Spleen (tissue), 11 donors: ENCODE data around the gene ZNF135. TPM values are rescaled to one million over a fixed set of nuclear protein-coding genes. Genes with fewer than 3 reads are reported as not detected.

Experiments
- DNase-seq: peaks from one replicate; pipeline ENCODE4 v3.0.0-alpha.2; 2020
- H3K27ac ChIP-seq, 8 donors: fragments of 200-600 bp; sonication (generic) in 7 of 8; 1 replicate in 4 of 8; 2 replicates in 4 of 8; pipeline versions ENCODE4 v1.5.0 to v1.8.0; 2016 to 2021; ENCODE audit warnings: inconsistent platforms in 4 of 8, mild to moderate bottlenecking in 4 of 8, moderate library complexity in 1 of 8
- H3K27me3 ChIP-seq, 7 donors: fragments of 200-600 bp; sonication (generic) in 6 of 7; replicated peaks in 1 of 7; 1 replicate in 4 of 7; 2 replicates in 3 of 7; pipeline versions ENCODE4 v1.5.0 to v1.8.0; 2016 to 2021; ENCODE audit warnings: inconsistent platforms in 3 of 7, mild to moderate bottlenecking in 1 of 7
- H3K36me3 ChIP-seq, 6 donors: fragments of 200-600 bp; sonication (generic) in 5 of 6; 1 replicate in 4 of 6; 2 replicates in 2 of 6; pipeline versions ENCODE4 v1.5.0 to v1.8.0; 2016 to 2021; ENCODE audit warnings: inconsistent platforms in 2 of 6
- H3K4me1 ChIP-seq, 6 donors: fragments of 200-600 bp; sonication (generic) in 5 of 6; 1 replicate in 3 of 6; 2 replicates in 3 of 6; pipeline versions ENCODE4 v1.5.0 to v1.8.0; 2016 to 2021; ENCODE audit warnings: inconsistent platforms in 3 of 6
- H3K4me3 ChIP-seq, 8 donors: fragments of 200-600 bp; sonication (generic) in 7 of 8; 1 replicate in 4 of 8; 2 replicates in 4 of 8; pipeline versions ENCODE4 v1.5.0 to v1.8.0; 2016 to 2021; ENCODE audit warnings: inconsistent platforms in 4 of 8, mild to moderate bottlenecking in 4 of 8, moderate library complexity in 2 of 8
- H3K9me3 ChIP-seq, 8 donors: fragments of 200-600 bp; sonication (generic) in 7 of 8; 1 replicate in 4 of 8; 2 replicates in 4 of 8; pipeline versions ENCODE4 v1.5.0 to v1.8.0; 2016 to 2021; ENCODE audit warnings: inconsistent platforms in 4 of 8
- POLR2A ChIP-seq, 3 donors: fragments of 450-650 bp; IDR thresholded peaks; one replicate each; pipeline ENCODE4 v1.5.1; 2017; ENCODE audit warnings: antibody characterized with exemption in 3 of 3, mild to moderate bottlenecking in 1 of 3
- POLR2AphosphoS5 ChIP-seq, 3 donors: sonication (generic); formaldehyde crosslinking; IDR thresholded peaks; one replicate each; pipeline ENCODE4 v1.5.1; 2017; ENCODE audit warnings: antibody characterized with exemption in 3 of 3
- WGBS, 5 donors: extraction: QIAGEN DNeasy Blood & Tissue Kit in 3 of 5; methylation state at CpG; one replicate each; pipeline versions ENCODE4 v1.1.5 to v1.1.7; 2013 to 2018; 5-methylcytosine and 5-hydroxymethylcytosine counted together
- intact Hi-C: fragments of 100-400 bp; cut with DNase I; formaldehyde crosslinking; loops from one replicate; pipeline ENCODE4 v1.15.0; 2023; ENCODE audit warnings: low total_unique reads
- polyA plus RNA-seq, 3 donors: library from polyadenylated mRNA; stranded (reverse); fragments of 200-250 nt; gene quantifications; one replicate each; pipeline ENCODE4 v1.2.1, GENCODE V29; 2013
- total RNA-seq, 7 donors: library from RNA; depleted of rRNA in 3 of 7; stranded (reverse); fragments of >200 nt in 3 of 7; fragmentation: NEBNext Ultra II Directional in 4 of 7; extraction: Animal tissue kit (Norgen Biotek cat#: 25700) in 4 of 7; gene quantifications; one replicate each; pipeline versions ENCODE4 v1.1.0 to v1.2.1, GENCODE V29; 2016 to 2021
- TF ChIP-seq, protein P1 (sequence below), 11 experiments: fragments of 200-600 bp in 7 of 11; fragments of 450-650 bp in 4 of 11; sonication (generic) in 4 of 11; IDR thresholded peaks in 8 of 11; conservative IDR thresholded peaks in 3 of 11; 1 replicate in 7 of 11; 2 replicates in 4 of 11; pipeline versions ENCODE4 v1.4.0 to v1.8.0; 2016 to 2021; ENCODE audit warnings: antibody characterized with exemption in 11 of 11, inconsistent platforms in 4 of 11, mild to moderate bottlenecking in 1 of 11
- donor health status: healthy with polysubstance abuse.
- donor health status: DM: no; HTN: no; CAD: no; lungs with moderate emphysema.
- donor health status: DM: no; HTN: no; CAD: no.
- donor health status: Bipolar disorder and iron deficiency.
- donor health status: healthy.
- donor health status: DM: no; HTN: no; CAD: no.
- donor health status: DM: yes; HTN: yes; CAD: no.

ZNF135 gene
- total and polyA plus RNA-seq, 10 donors: 3.6 to 9.4 (median 7.0) TPM

DNA sequence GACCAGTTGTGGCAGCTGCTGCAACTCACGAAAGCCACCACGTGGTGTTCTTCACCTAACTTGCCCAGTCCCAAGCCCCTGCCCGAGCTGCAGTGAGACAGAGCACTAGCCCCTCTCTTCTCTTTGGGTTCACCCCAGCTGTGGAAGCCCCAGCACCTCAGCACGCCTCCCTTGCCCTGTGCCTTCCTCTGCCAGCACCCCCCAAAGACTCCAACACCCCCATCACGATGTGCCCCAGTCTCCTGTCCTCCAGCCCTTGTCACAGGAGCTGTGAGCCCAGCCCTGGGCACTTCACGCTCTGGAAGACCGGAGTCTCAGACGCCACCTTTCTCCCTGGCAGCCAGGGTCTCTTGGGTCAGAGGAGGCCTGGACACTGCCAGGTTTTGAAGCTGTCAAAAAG, 2.2 kb upstream of the ZNF135 start:
- Histone ChIP-seq H3K27me3 (peaks cover 0 to 33% (median 0%) of the 10 kb centered on the region in 7 donors), H3K36me3 (peaks cover 0 to 3% (median 0%) of the 10 kb centered on the region in 6 donors), H3K4me3 (no peak overlapping the region), H3K27ac (no peak overlapping the region), H3K4me1 (peaks cover 0 to 13% (median 5%) of the 10 kb centered on the region in 6 donors), H3K9me3 (peaks cover 0 to 100% (median 70%) of the 10 kb centered on the region in 8 donors)
- 81 to 93% (median 87%) methylated on average over 8 of the region's 8 CpGs for WGBS, 5 donors
- intact Hi-C loops: no loop called here
- TF ChIP-seq, protein P1, sequence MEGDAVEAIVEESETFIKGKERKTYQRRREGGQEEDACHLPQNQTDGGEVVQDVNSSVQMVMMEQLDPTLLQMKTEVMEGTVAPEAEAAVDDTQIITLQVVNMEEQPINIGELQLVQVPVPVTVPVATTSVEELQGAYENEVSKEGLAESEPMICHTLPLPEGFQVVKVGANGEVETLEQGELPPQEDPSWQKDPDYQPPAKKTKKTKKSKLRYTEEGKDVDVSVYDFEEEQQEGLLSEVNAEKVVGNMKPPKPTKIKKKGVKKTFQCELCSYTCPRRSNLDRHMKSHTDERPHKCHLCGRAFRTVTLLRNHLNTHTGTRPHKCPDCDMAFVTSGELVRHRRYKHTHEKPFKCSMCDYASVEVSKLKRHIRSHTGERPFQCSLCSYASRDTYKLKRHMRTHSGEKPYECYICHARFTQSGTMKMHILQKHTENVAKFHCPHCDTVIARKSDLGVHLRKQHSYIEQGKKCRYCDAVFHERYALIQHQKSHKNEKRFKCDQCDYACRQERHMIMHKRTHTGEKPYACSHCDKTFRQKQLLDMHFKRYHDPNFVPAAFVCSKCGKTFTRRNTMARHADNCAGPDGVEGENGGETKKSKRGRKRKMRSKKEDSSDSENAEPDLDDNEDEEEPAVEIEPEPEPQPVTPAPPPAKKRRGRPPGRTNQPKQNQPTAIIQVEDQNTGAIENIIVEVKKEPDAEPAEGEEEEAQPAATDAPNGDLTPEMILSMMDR (IDR thresholded peaks at IDR 0.05 in 8 of 11, conservative IDR thresholded peaks at IDR 0.05 in 3 of 11): no peak
- no peak for TF ChIP-seq POLR2AphosphoS5 (IDR thresholded peaks at IDR 0.05)
- TF ChIP-seq POLR2A (IDR thresholded peaks at IDR 0.05): no peak
- no peak for DNase-seq

DNA sequence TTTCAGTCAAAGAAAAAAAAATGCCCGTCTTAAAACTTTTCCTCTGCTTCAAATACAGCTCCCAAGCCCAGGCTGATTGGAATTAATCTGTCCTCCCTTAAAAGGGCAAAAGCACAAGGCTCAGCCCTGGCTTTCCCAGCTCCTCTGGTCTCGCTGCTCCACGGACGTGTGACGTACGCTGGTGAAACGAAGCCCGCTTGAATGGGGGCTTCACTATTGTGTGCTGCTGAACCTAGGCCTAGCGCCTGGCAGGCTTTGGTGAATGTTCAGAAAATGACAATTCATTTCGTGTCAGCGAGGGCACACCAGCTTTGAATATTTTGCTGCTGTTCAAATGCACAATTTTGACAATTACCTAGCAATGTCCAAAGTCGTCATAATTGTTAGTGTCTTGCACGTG, 615 bp upstream of the ZNF135 start:
- Histone ChIP-seq H3K27ac (peak overlapping the region in 7 of 8 donors; percentile 89 to 94 (median 90)), H3K36me3 (peaks cover 0 to 12% (median 0%) of the 10 kb centered on the region in 6 donors), H3K27me3 (peaks cover 0 to 33% (median 0%) of the 10 kb centered on the region in 7 donors), H3K4me1 (peaks cover 0 to 13% (median 5%) of the 10 kb centered on the region in 6 donors), H3K4me3 (peak overlapping the region in 5 of 8 donors; percentile 50 to 77 (median 58)), H3K9me3 (peaks cover 0 to 100% (median 73%) of the 10 kb centered on the region in 8 donors)
- TF ChIP-seq, protein P1 (IDR thresholded peaks at IDR 0.05 in 8 of 11, conservative IDR thresholded peaks at IDR 0.05 in 3 of 11): no peak
- no peak for TF ChIP-seq POLR2A (IDR thresholded peaks at IDR 0.05)
- TF ChIP-seq POLR2AphosphoS5 (IDR thresholded peaks at IDR 0.05): no peak
- 88 to 94% (median 92%) methylated on average over 13 of the region's 13 CpGs for WGBS, 5 donors
- intact Hi-C loops: no loop called here
- no peak for DNase-seq

DNA sequence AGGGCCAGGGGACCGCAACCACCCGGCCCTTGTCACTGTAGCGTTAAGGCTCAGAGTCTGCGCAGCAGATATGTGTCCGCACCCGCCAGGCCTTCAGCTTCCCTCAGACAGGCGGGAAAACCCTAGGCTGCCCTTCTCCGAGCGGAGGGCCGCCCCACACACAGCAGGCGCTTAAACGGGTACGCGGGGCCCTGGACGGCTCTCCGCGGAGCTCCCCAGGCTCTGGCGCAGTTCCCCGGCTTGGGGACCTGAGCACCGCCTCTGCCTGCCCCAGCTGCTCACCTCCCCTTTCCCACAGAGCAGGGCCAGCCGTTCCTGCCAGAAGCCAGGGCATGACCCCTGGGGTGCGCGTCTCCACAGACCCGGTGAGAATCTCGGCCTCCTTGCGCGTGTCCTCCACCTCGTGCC, 593 bp downstream of the ZNF135 start:
- 13 to 51% (median 23%) methylated on average over 8 to 28 of the region's 28 CpGs for WGBS, 5 donors
- Histone ChIP-seq H3K27ac (peak overlapping the region; percentile 84 to 94 (median 90)), H3K27me3 (peaks cover 0 to 30% (median 0%) of the 10 kb centered on the region in 7 donors), H3K4me1 (peaks cover 0 to 13% (median 3%) of the 10 kb centered on the region in 6 donors), H3K36me3 (peaks cover 0 to 24% (median 10%) of the 10 kb centered on the region in 6 donors), H3K9me3 (peaks cover 0 to 100% (median 79%) of the 10 kb centered on the region in 8 donors), H3K4me3 (peak overlapping the region; percentile 45 to 77 (median 53))
- DNase-seq: no peak
- TF ChIP-seq POLR2AphosphoS5 (IDR thresholded peaks at IDR 0.05): no peak
- TF ChIP-seq, protein P1 (IDR thresholded peaks at IDR 0.05 in 8 of 11, conservative IDR thresholded peaks at IDR 0.05 in 3 of 11): no peak
- intact Hi-C loops: no loop called here

DNA sequence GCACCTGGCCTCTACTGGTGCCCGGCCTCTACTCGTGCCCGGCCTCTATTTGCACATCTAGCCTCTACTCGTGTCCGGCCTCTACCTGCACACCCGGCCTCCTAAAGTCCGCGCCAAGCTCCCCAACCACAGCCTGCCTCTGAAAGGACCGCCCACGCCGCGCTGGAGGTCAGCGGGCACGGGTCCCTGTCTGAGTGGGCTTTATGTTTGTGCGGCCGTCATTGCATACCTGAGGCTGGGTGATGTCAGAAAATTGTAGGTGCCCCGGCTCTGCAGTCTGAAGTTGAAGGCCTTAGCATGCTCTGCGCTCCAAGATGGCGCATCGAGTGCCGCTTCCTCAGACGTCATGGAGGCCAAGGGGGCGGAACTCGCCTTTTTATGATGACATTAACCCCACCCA, 1.1 kb downstream of the ZNF135 start:
- intact Hi-C loops: no loop called here
- Histone ChIP-seq H3K4me3 (peak overlapping the region in 4 of 8 donors; percentile 52 to 77 (median 56)), H3K27me3 (peaks cover 0 to 24% (median 0%) of the 10 kb centered on the region in 7 donors), H3K36me3 (peaks cover 0 to 30% (median 14%) of the 10 kb centered on the region in 6 donors), H3K27ac (no peak overlapping the region), H3K9me3 (peaks cover 0 to 100% (median 81%) of the 10 kb centered on the region in 8 donors), H3K4me1 (peaks cover 0 to 13% (median 2%) of the 10 kb centered on the region in 6 donors)
- 77 to 94% (median 93%) methylated on average over 22 to 24 of the region's 24 CpGs for WGBS, 5 donors
- DNase-seq: no peak
- TF ChIP-seq POLR2AphosphoS5 (IDR thresholded peaks at IDR 0.05): no peak
- TF ChIP-seq, protein P1 (IDR thresholded peaks at IDR 0.05 in 8 of 11, conservative IDR thresholded peaks at IDR 0.05 in 3 of 11): no peak
- TF ChIP-seq POLR2A (IDR thresholded peaks at IDR 0.05): no peak
